Fibroblast of lung (primary cell): ENCODE results near the gene LANCL3. TPM values are rescaled to one million over a fixed set of nuclear protein-coding genes. Genes with fewer than 3 reads are reported as not detected.

Source experiments
- DNase-seq, 2 donors: peaks; one replicate each; pipeline versions ENCODE4 v3.0.0 to v3.0.0-alpha.2; 2010; ENCODE audit warnings: low read depth in 2 of 2
- H2AFZ ChIP-seq: 2 replicates; pipeline ENCODE4 v1.5.1; 2012; ENCODE audit warnings: low read length, control low read depth, inconsistent platforms
- H3K27ac ChIP-seq: 2 replicates; pipeline ENCODE4 v1.5.1; 2011; ENCODE audit warnings: low read length, control low read depth; ENCODE audit not compliant: insufficient read depth
- H3K27me3 ChIP-seq: 2 replicates; pipeline ENCODE4 v1.5.1; 2011; ENCODE audit warnings: mild to moderate bottlenecking, low read length; ENCODE audit not compliant: control insufficient read depth, insufficient read depth
- H3K36me3 ChIP-seq: 2 replicates; pipeline ENCODE4 v1.5.1; 2011; ENCODE audit warnings: low read length; ENCODE audit not compliant: control insufficient read depth, insufficient read depth
- H3K4me1 ChIP-seq: 2 replicates; pipeline ENCODE4 v1.5.1; 2011; ENCODE audit warnings: low read length; ENCODE audit not compliant: control insufficient read depth, insufficient read depth; ENCODE audit errors: extremely low read depth
- H3K4me2 ChIP-seq: 2 replicates; pipeline ENCODE4 v1.5.1; 2011; ENCODE audit warnings: low read length, control low read depth; ENCODE audit not compliant: insufficient read depth; ENCODE audit errors: extremely low read depth
- H3K4me3 ChIP-seq, 4 experiments: fragments of 200-600 bp in 1 of 4; sonication (generic) in 1 of 4; replicated peaks in 1 of 4; 2 replicates each; pipeline ENCODE4 v1.5.1; 2011 to 2016; ENCODE audit warnings: low read length in 4 of 4, low read depth in 3 of 4, mild to moderate bottlenecking in 3 of 4, control low read depth in 2 of 4, inconsistent platforms in 1 of 4, mixed read lengths in 1 of 4; ENCODE audit not compliant: insufficient read depth in 1 of 4; ENCODE audit errors: control extremely low read depth in 1 of 4
- H3K79me2 ChIP-seq: 2 replicates; pipeline ENCODE4 v1.5.1; 2012; ENCODE audit warnings: mild to moderate bottlenecking, low read length, inconsistent platforms; ENCODE audit not compliant: control insufficient read depth, insufficient read depth
- H3K9ac ChIP-seq: 2 replicates; pipeline ENCODE4 v1.5.1; 2011; ENCODE audit warnings: mild to moderate bottlenecking, low read length, control low read depth; ENCODE audit not compliant: insufficient read depth
- H3K9me3 ChIP-seq: 2 replicates; pipeline ENCODE4 v1.5.1; 2012; ENCODE audit warnings: low read depth, low read length; ENCODE audit not compliant: control insufficient read depth, insufficient read depth
- H4K20me1 ChIP-seq: 2 replicates; pipeline ENCODE4 v1.5.1; 2011; ENCODE audit warnings: low read length; ENCODE audit not compliant: control insufficient read depth, insufficient read depth; ENCODE audit errors: extremely low read depth
- CTCF ChIP-seq, 2 donors: IDR thresholded peaks in 1 of 2; conservative IDR thresholded peaks in 1 of 2; 1 replicate in 1 of 2; 2 replicates in 1 of 2; pipeline ENCODE4 v1.5.1; 2011 to 2012; ENCODE audit warnings: low read length in 2 of 2, control low read depth in 1 of 2, inconsistent platforms in 1 of 2, low read depth in 1 of 2, mild to moderate bottlenecking in 1 of 2
- EZH2 ChIP-seq: IDR thresholded peaks from 2 replicates; pipeline ENCODE4 v1.5.1; 2012; ENCODE audit warnings: low read length, control low read depth, mild to moderate bottlenecking; ENCODE audit errors: missing control alignments
- polyA plus RNA-seq, 2 donors: library from polyadenylated mRNA; depleted of rRNA in 1 of 2; stranded (reverse) in 1 of 2; unstranded in 1 of 2; fragments of >200 nt; gene quantifications; 2 replicates each; pipeline ENCODE4 v1.2.1, GENCODE V29; 2011 to 2012; ENCODE audit warnings: missing spikeins in 1 of 2
- total RNA-seq: library from RNA; depleted of rRNA; stranded (reverse); fragments of >200 nt; gene quantifications from 2 replicates; pipeline ENCODE4 v1.2.1, GENCODE V29; 2014

The LANCL3 gene
- total and polyA plus RNA-seq, 2 donors (not counting 1 experiment from before 2014, with no cell fraction given), result under 0.01 to 0.02 TPM

- no peak overlapping the region for H3K27ac ChIP-seq
- H3K79me2 ChIP-seq, result no peaks in the 10 kb centered on the region
- H2AFZ ChIP-seq, result no peak overlapping the region
- no peak overlapping the region for H3K9ac ChIP-seq
- H3K4me2 ChIP-seq, result no peak overlapping the region
- H3K36me3 ChIP-seq, result no peaks in the 10 kb centered on the region
- no peak for DNase-seq
- TF ChIP-seq CTCF (conservative IDR thresholded peaks at IDR 0.05 in 1 of 2, IDR thresholded peaks at IDR 0.05 in 1 of 2; ENCODE audit: low read depth in 1 of 2, low read length in 2 of 2), result no peak
- no peak for TF ChIP-seq EZH2
- H3K4me1 ChIP-seq, result no peaks in the 10 kb centered on the region
- no peaks in the 10 kb centered on the region for H3K27me3 ChIP-seq
- no peak overlapping the region for H3K4me3 ChIP-seq
- H4K20me1 ChIP-seq, result no peaks in the 10 kb centered on the region
- H3K9me3 ChIP-seq, result no peaks in the 10 kb centered on the region
These were observed 115.5 kb downstream of the LANCL3 start for GRCh38 chrX:37686996-37687395.

- Histone ChIP-seq H3K79me2 (no peaks in the 10 kb centered on the region), H4K20me1 (no peaks in the 10 kb centered on the region), H3K27me3 (no peaks in the 10 kb centered on the region), H3K4me3 (no peak overlapping the region), H2AFZ (no peak overlapping the region), H3K4me2 (no peak overlapping the region), H3K9me3 (no peaks in the 10 kb centered on the region), H3K4me1 (no peaks in the 10 kb centered on the region), H3K27ac (no peak overlapping the region), H3K9ac (no peak overlapping the region), H3K36me3 (no peaks in the 10 kb centered on the region)
- TF ChIP-seq EZH2, result no peak
- TF ChIP-seq CTCF (conservative IDR thresholded peaks at IDR 0.05 in 1 of 2, IDR thresholded peaks at IDR 0.05 in 1 of 2; ENCODE audit: low read depth in 1 of 2, low read length in 2 of 2), result no peak
- no peak for DNase-seq
These were observed 118.7 kb downstream of the LANCL3 start for GRCh38 chrX:37690119-37690518.

- Histone ChIP-seq H3K4me2 (no peak overlapping the region), H3K27me3 (no peaks in the 10 kb centered on the region), H3K9ac (no peak overlapping the region), H3K36me3 (no peaks in the 10 kb centered on the region), H3K4me1 (no peaks in the 10 kb centered on the region), H4K20me1 (no peaks in the 10 kb centered on the region), H2AFZ (no peak overlapping the region), H3K4me3 (no peak overlapping the region), H3K9me3 (no peaks in the 10 kb centered on the region), H3K79me2 (no peaks in the 10 kb centered on the region), H3K27ac (no peak overlapping the region)
- DNase-seq, result peak; percentile 14 to 29
- TF ChIP-seq CTCF (conservative IDR thresholded peaks at IDR 0.05 in 1 of 2, IDR thresholded peaks at IDR 0.05 in 1 of 2; ENCODE audit: low read depth in 1 of 2, low read length in 2 of 2) (no peak), EZH2 (no peak)
These were observed 121.5 kb downstream of the LANCL3 start for GRCh38 chrX:37692918-37693317.
